PC-3 (cell line): Measurements from ENCODE around the gene KAT7. TPM values are rescaled to one million over a fixed set of nuclear protein-coding genes. Genes with fewer than 3 reads are reported as not detected.
A peak's percentile ranks its signal among the peaks of the same experiment; 100 is the strongest.

Experiments
- ATAC-seq: fragments of 200-7000 bp; cut with Tn5 transposase; 2 replicates; pipeline ENCODE4 v1.9.1; 2020; ENCODE audit warnings: mild to moderate bottlenecking, moderate library complexity
- Bru-seq: library from RNA; stranded (reverse); fragments of 400-500 nt; gene quantifications from one replicate; lab custom pipeline; 2021; lab: Mats Ljungman, UMichigan
- BruChase-seq, 2 experiments: library from RNA; stranded (reverse); fragments of 400-500 nt; gene quantifications; one replicate each; lab custom pipeline; 2021; lab: Mats Ljungman, UMichigan
- BruUV-seq: library from RNA; stranded (reverse); fragments of 400-500 nt; replicated peaks from 2 replicates; lab custom pipeline; 2021; lab: Mats Ljungman, UMichigan
- CTCF ChIA-PET: fragments of 300-600 bp; sonication (Branson Sonifier 250); formaldehyde crosslinking; loops from one replicate; lab custom pipeline; 2022; ENCODE audit warnings: antibody characterized with exemption; lab: Charles Lee
- POLR2A ChIA-PET: fragments of 300-600 bp; sonication (Branson Sonifier 250); formaldehyde crosslinking; loops from one replicate; lab custom pipeline; 2022; ENCODE audit warnings: antibody characterized with exemption; ENCODE audit not compliant: unreplicated experiment; lab: Charles Lee
- DNase-seq: peaks from one replicate; pipeline ENCODE4 v3.0.0-alpha.2; 2015
- H2AFZ ChIP-seq: fragments of 300-600 bp; sonication (generic); 2 replicates; pipeline ENCODE4 v1.6.0; 2016; ENCODE audit warnings: antibody characterized with exemption, low read length
- H3F3A ChIP-seq: fragments of 300-600 bp; sonication (generic); one replicate; pipeline ENCODE4 v1.6.0; 2017; ENCODE audit warnings: antibody characterized with exemption, low read length, control low read depth, mild to moderate bottlenecking; ENCODE audit not compliant: unreplicated experiment
- H3K27ac ChIP-seq: fragments of 300-600 bp; sonication (generic); 2 replicates; pipeline ENCODE4 v1.5.1; 2016; ENCODE audit warnings: mild to moderate bottlenecking, low read length
- H3K27me3 ChIP-seq: fragments of 300-600 bp; sonication (generic); 2 replicates; pipeline ENCODE4 v1.6.1; 2016; ENCODE audit warnings: low read length, mixed read lengths
- H3K36me3 ChIP-seq: fragments of 300-600 bp; sonication (generic); 2 replicates; pipeline ENCODE4 v1.6.1; 2016; ENCODE audit warnings: low read depth, mixed run types, low read length, mixed read lengths
- H3K4me1 ChIP-seq: fragments of 300-600 bp; sonication (generic); 2 replicates; pipeline ENCODE4 v1.5.1; 2016; ENCODE audit warnings: low read length; ENCODE audit not compliant: insufficient read depth
- H3K4me2 ChIP-seq: fragments of 300-600 bp; sonication (generic); 2 replicates; pipeline ENCODE4 v1.6.0; 2016; ENCODE audit warnings: low read length
- H3K4me3 ChIP-seq: fragments of 300-600 bp; sonication (generic); 2 replicates; pipeline ENCODE4 v1.5.1; 2016; ENCODE audit warnings: mild to moderate bottlenecking, low read length, mixed read lengths
- H3K79me2 ChIP-seq: fragments of 300-600 bp; sonication (generic); 2 replicates; pipeline ENCODE4 v1.6.1; 2017; ENCODE audit warnings: low read length, mixed read lengths
- H3K9ac ChIP-seq: fragments of 300-600 bp; sonication (generic); 2 replicates; pipeline ENCODE4 v1.6.0; 2016; ENCODE audit warnings: mild to moderate bottlenecking, low read length
- H3K9me2 ChIP-seq: fragments of 300-600 bp; sonication (generic); replicated peaks from 2 replicates; pipeline ENCODE4 v1.6.1; 2016; ENCODE audit warnings: mixed run types, low read length, mixed read lengths
- H3K9me3 ChIP-seq: fragments of 300-600 bp; sonication (generic); 2 replicates; pipeline ENCODE4 v1.6.1; 2016; ENCODE audit warnings: low read length, mixed read lengths
- H4K20me1 ChIP-seq: fragments of 300-600 bp; sonication (generic); 2 replicates; pipeline ENCODE4 v1.6.1; 2016; ENCODE audit warnings: low read length, mixed read lengths
- EZH2 ChIP-seq: fragments of 300-600 bp; sonication (generic); IDR thresholded peaks from one replicate; pipeline ENCODE4 v1.6.1; 2017; ENCODE audit warnings: antibody characterized with exemption, mild to moderate bottlenecking, low read length; ENCODE audit not compliant: unreplicated experiment
- EZH2phosphoT487 ChIP-seq: fragments of 300-600 bp; sonication (generic); IDR thresholded peaks from 2 replicates; pipeline ENCODE4 v1.6.1; 2018; ENCODE audit warnings: mild to moderate bottlenecking, antibody characterized with exemption, low read length, borderline replicate concordance
- intact Hi-C: fragments of 100-400 bp; cut with micrococcal nuclease; formaldehyde crosslinking; loops from 2 replicates; pipeline ENCODE4 v1.9.0; 2023
- long read RNA-seq: library from polyadenylated mRNA; unstranded; transcript quantifications from one replicate; pipeline ENCODE4 v2.0.0, GENCODE V29; 2021; ENCODE audit not compliant: unreplicated experiment
- total RNA-seq: library from RNA; depleted of rRNA; stranded (reverse); fragments of >200 nt; gene quantifications from 2 replicates; pipeline ENCODE4 v1.2.3, GENCODE V29; 2014; rRNA removed
- TF ChIP-seq, protein P1 (sequence below): fragments of 300-600 bp; sonication (generic); conservative IDR thresholded peaks from 2 replicates; pipeline ENCODE4 v1.5.1; 2017; ENCODE audit warnings: antibody characterized with exemption, low read depth, mild to moderate bottlenecking, low read length

The KAT7 gene
- total RNA-seq = 39.1 and 45.8 TPM in 2 replicates
- Bru-seq, nascent RNA = percentile 93 among the genes with signal in this experiment
- percentile 90 among the genes with signal in this experiment for BruChase-seq, experiment 1, labeled RNA remaining after a 6-hour chase
- percentile 92 among the genes with signal in this experiment for BruChase-seq, experiment 2, labeled RNA remaining after a 2-hour chase
- long read RNA-seq, full-length matches to known transcripts = 58 of 87 reads
- long read RNA-seq, partial matches to known transcripts = 21 of 87 reads
- long read RNA-seq, other reads (novel, unspliced or antisense) = 8 of 87 reads

DNA sequence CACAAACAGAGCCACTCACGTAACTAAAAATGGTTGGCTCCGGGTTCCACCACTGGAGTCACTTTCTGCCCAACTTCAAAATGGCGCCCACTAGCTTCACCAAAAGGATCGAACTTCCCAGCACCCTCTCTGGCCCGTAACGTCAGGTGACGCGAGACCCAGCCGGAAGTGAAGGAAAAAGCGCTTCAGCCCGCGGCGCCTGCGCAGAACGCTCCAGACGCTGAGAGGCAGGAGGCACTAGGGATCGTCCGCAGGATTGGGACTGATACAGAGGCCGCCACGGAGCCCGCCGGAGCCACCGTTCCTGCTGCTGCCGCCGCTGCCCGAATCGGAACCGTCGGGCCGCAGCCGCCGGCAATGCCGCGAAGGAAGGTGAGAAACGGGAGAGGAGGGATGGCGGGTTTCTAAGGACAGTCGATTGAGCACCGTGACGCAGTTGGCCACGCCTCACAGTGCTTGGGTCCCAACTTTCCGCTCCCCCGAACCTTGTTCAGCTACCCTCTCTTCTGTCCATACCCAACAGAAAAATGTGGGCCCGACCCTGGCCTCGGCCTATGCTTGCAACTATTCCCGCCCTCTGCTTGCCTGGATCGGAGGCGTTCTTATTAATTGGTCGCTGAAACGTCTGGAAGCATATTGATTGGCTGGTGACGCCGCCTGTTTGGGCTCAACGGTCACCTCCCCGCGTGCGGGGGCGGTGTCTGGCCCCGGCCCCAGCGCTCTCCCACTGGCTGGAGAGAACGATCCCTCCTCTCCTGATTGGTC is at the start of gene KAT7:
KAT7 (plus strand) TSS at position 204 of the 765 bp plus-strand sequence; CDS start at position 358, 154 bp downstream.
- intact Hi-C loops = loop anchor here (1.0 kb wide), 3 partner anchors 24 to 373 kb away; partner anchors contain the start of gene FAM117A
- ATAC-seq = peak; percentile 92

DNA sequence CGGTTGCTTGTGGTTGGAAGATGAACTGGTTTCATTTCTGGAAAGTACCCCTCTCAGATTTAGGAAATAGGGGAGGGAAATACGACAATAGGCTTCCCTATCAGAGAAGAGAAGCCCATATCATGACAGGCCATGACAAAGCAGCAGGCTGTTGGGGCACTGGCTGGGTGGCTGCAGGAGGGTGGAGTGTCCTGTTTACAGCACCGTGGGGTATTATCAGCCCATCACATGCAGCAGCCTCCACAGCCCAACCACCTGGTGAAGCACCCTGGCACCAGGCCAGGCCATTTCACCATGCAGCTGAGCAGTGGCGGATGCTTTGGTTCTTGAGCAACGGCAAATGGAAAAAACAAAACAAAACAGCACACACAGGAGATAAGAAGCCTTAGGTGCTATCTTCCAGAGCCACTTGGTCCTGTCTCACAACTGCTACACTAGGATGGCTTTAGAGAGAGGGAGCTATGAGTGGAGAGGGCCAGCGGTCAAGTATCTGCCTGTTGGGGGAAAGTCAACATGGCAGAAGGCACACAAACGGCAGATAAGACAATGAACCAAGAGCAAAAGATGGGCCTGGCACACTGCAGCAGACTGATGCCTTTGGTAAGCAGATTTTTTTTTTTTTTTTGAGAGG is 48.7 kb upstream of the KAT7 start:
- intact Hi-C loops = no loop called here
- no peaks in the 10 kb centered on the region for H3K36me3 ChIP-seq
- no peak for ATAC-seq
- POLR2A ChIA-PET = no interaction called here
- H3K79me2 ChIP-seq = no peaks in the 10 kb centered on the region
- H3K9ac ChIP-seq = no peak overlapping the region
- TF ChIP-seq EZH2 = no peak
- TF ChIP-seq, protein P1, sequence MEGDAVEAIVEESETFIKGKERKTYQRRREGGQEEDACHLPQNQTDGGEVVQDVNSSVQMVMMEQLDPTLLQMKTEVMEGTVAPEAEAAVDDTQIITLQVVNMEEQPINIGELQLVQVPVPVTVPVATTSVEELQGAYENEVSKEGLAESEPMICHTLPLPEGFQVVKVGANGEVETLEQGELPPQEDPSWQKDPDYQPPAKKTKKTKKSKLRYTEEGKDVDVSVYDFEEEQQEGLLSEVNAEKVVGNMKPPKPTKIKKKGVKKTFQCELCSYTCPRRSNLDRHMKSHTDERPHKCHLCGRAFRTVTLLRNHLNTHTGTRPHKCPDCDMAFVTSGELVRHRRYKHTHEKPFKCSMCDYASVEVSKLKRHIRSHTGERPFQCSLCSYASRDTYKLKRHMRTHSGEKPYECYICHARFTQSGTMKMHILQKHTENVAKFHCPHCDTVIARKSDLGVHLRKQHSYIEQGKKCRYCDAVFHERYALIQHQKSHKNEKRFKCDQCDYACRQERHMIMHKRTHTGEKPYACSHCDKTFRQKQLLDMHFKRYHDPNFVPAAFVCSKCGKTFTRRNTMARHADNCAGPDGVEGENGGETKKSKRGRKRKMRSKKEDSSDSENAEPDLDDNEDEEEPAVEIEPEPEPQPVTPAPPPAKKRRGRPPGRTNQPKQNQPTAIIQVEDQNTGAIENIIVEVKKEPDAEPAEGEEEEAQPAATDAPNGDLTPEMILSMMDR = no peak
- TF ChIP-seq EZH2phosphoT487 = no peak
- H2AFZ ChIP-seq = no peak overlapping the region
- no TSS peak for BruUV-seq
- no peak overlapping the region for H3K4me2 ChIP-seq
- no peak overlapping the region for H3K4me3 ChIP-seq
- H4K20me1 ChIP-seq = no peaks in the 10 kb centered on the region
- H3K27me3 ChIP-seq = no peaks in the 10 kb centered on the region
- no peaks in the 10 kb centered on the region for H3K9me2 ChIP-seq
- H3K4me1 ChIP-seq = no peaks in the 10 kb centered on the region
- H3K27ac ChIP-seq = no peak overlapping the region
- DNase-seq = no peak
- H3F3A ChIP-seq = no peaks in the 10 kb centered on the region
- CTCF ChIA-PET = no interaction called here
- no peaks in the 10 kb centered on the region for H3K9me3 ChIP-seq

More for the DNA sequence above, at the start of gene KAT7:
- CTCF ChIA-PET = interaction anchor here (1.4 kb wide), 1 partner anchor 25 kb away, joined by 3 read pairs; the partner anchor contains the start of gene FAM117A
- H3K79me2 ChIP-seq = peaks cover 45% of the 10 kb centered on the region
- H3K36me3 ChIP-seq = peaks cover 20% of the 10 kb centered on the region
- H2AFZ ChIP-seq = peak within 1 kb of the TSS; percentile 91
- POLR2A ChIA-PET = interaction anchor here (0.9 to 1.3 kb wide), 3 partner anchors 25 to 267 kb away, joined by 3 to 7 read pairs (median 5); partner anchors contain the start of genes FAM117A, ITGA3 and SLC35B1
- BruUV-seq = no TSS peak
- H3K27me3 ChIP-seq = no peaks in the 10 kb centered on the region
- peak; percentile 100 for DNase-seq
- peaks cover 16% of the 10 kb centered on the region for H3K4me1 ChIP-seq
- peak within 1 kb of the TSS; percentile 96 for H3K4me2 ChIP-seq
- H3K9ac ChIP-seq = peak within 1 kb of the TSS; percentile 94
- peak within 1 kb of the TSS; percentile 84 for H3K4me3 ChIP-seq
- peak within 1 kb of the TSS; percentile 76 for H3K27ac ChIP-seq
- H3K9me3 ChIP-seq = no peaks in the 10 kb centered on the region
- no peaks in the 10 kb centered on the region for H3K9me2 ChIP-seq
- H4K20me1 ChIP-seq = peaks cover 27% of the 10 kb centered on the region
- H3F3A ChIP-seq = no peaks in the 10 kb centered on the region
- TF ChIP-seq EZH2 = no peak
- TF ChIP-seq, protein P1 = no peak
